Keratinocyte (primary cell): ENCODE results near the gene SORL1-AS1.

ENCODE experiments used
- DNase-seq: peaks from one replicate; pipeline ENCODE4 v3.0.0-alpha.2; 2011; ENCODE audit warnings: low read depth, missing footprints, low spot score
- FAIRE-seq: peaks from 2 replicates; lab custom pipeline; 2011; peaks lifted over from hg19 to GRCh38; lab: Jason Lieb, UNC
- H2AFZ ChIP-seq: 2 replicates; pipeline ENCODE4 v1.6.0; 2012; ENCODE audit warnings: low read length, control low read depth, inconsistent platforms; ENCODE audit not compliant: control insufficient read depth
- H3K27ac ChIP-seq: 2 replicates; pipeline ENCODE4 v1.5.1; 2011; ENCODE audit warnings: low read length; ENCODE audit not compliant: control insufficient read depth, insufficient read depth
- H3K27me3 ChIP-seq: 3 replicates; pipeline ENCODE4 v1.6.0; 2011; ENCODE audit warnings: low read length; ENCODE audit not compliant: control insufficient read depth, insufficient read depth; ENCODE audit errors: extremely low read depth
- H3K36me3 ChIP-seq, 2 experiments: 2 replicates in 1 of 2; 3 replicates in 1 of 2; pipeline ENCODE4 v1.5.1; 2011; ENCODE audit warnings: low read length in 2 of 2, mild to moderate bottlenecking in 1 of 2; ENCODE audit not compliant: control insufficient read depth in 2 of 2, insufficient read depth in 2 of 2; ENCODE audit errors: extremely low read depth in 1 of 2
- H3K4me1 ChIP-seq: 3 replicates; pipeline ENCODE4 v1.5.1; 2011; ENCODE audit warnings: low read length; ENCODE audit not compliant: control insufficient read depth, insufficient read depth; ENCODE audit errors: extremely low read depth
- H3K4me2 ChIP-seq: 3 replicates; pipeline ENCODE4 v1.6.0; 2011; ENCODE audit warnings: low read depth, low read length; ENCODE audit not compliant: control insufficient read depth, insufficient read depth; ENCODE audit errors: extremely low read depth
- H3K4me3 ChIP-seq, 3 experiments: fragments of 200-600 bp in 1 of 3; sonication (generic) in 1 of 3; 2 replicates in 2 of 3; 3 replicates in 1 of 3; pipeline ENCODE4 v1.5.1; 2011 to 2016; ENCODE audit warnings: low read length in 3 of 3, mild to moderate bottlenecking in 3 of 3, control low read depth in 2 of 3, inconsistent platforms in 1 of 3, low read depth in 1 of 3, mixed read lengths in 1 of 3, mixed run types in 1 of 3, moderate library complexity in 1 of 3; ENCODE audit not compliant: control insufficient read depth in 2 of 3, insufficient read depth in 2 of 3; ENCODE audit errors: extremely low read depth in 1 of 3
- H3K79me2 ChIP-seq: 2 replicates; pipeline ENCODE4 v1.6.0; 2012; ENCODE audit warnings: low read length; ENCODE audit not compliant: control insufficient read depth, insufficient read depth
- H3K9ac ChIP-seq: 3 replicates; pipeline ENCODE4 v1.6.0; 2011; ENCODE audit warnings: low read length; ENCODE audit not compliant: control insufficient read depth, insufficient read depth; ENCODE audit errors: extremely low read depth
- H3K9me1 ChIP-seq: 3 replicates; pipeline ENCODE4 v1.6.0; 2011; ENCODE audit warnings: low read length; ENCODE audit not compliant: control insufficient read depth, insufficient read depth; ENCODE audit errors: extremely low read depth
- H3K9me3 ChIP-seq: 2 replicates; pipeline ENCODE4 v1.5.1; 2012; ENCODE audit warnings: low read depth, low read length; ENCODE audit not compliant: control insufficient read depth
- H4K20me1 ChIP-seq: 3 replicates; pipeline ENCODE4 v1.6.0; 2011; ENCODE audit warnings: low read length; ENCODE audit not compliant: control insufficient read depth, insufficient read depth; ENCODE audit errors: extremely low read depth
- EZH2 ChIP-seq: IDR thresholded peaks from one replicate; pipeline ENCODE4 v1.6.1; 2012; ENCODE audit warnings: inconsistent platforms, mild to moderate bottlenecking, low read length, moderate library complexity
- dilution Hi-C: fragments of 300-500 bp; cut with MboI; formaldehyde crosslinking; loops from one replicate; pipeline ENCODE4 v1.7.0; 2020; ENCODE audit warnings: low sequenced_read_pairs; ENCODE audit not compliant: extremely low pct_ligation_motif_present
- TF ChIP-seq, protein P1 (sequence below), 3 experiments: IDR thresholded peaks in 1 of 3; conservative IDR thresholded peaks in 1 of 3; optimal IDR thresholded peaks in 1 of 3; 2 replicates in 2 of 3; 3 replicates in 1 of 3; pipeline versions ENCODE3 to v1.5.1; 2011; ENCODE audit warnings: low read length in 3 of 3, mild to moderate bottlenecking in 3 of 3, moderate library complexity in 2 of 3, control low read depth in 1 of 3, inconsistent platforms in 1 of 3; ENCODE audit not compliant: insufficient read depth in 2 of 3; ENCODE audit errors: extremely low read depth in 1 of 3

Gene SORL1-AS1

DNA sequence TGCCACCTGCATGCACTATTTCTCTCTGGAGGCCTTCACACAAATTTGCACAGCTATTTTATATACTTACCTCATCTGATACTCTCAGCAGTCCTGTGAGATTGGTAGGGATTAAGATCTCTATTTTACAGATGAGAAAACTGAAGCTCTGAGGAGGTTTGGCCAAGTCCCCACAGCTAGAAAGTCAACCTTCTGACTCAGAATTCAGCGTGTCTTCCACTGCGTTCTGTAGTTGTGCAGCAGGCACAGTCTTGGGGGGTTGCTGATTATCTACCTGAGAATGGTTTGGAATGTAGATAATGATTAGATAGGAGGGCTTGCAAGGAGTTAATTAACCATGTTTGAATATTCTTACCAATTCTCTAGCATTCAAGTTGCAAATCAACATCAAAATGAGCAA is 3.1 kb downstream of the SORL1-AS1 start:
- dilution Hi-C loops = loop anchor here (10.0 kb wide), 1 partner anchor 125 kb away; no protein-coding TSS in a partner anchor
- Histone ChIP-seq H3K9me1 (no peaks in the 10 kb centered on the region), H3K4me2 (no peak overlapping the region), H3K4me3 (no peak overlapping the region), H3K79me2 (no peaks in the 10 kb centered on the region), H3K27ac (no peak overlapping the region), H3K4me1 (peaks cover 19% of the 10 kb centered on the region), H3K9ac (no peak overlapping the region), H2AFZ (no peak overlapping the region), H3K36me3 (no peaks in the 10 kb centered on the region), H3K27me3 (no peaks in the 10 kb centered on the region), H3K9me3 (no peaks in the 10 kb centered on the region), H4K20me1 (no peaks in the 10 kb centered on the region)
- DNase-seq (no peak), FAIRE-seq (no peak)
- no peak for TF ChIP-seq EZH2
- TF ChIP-seq, protein P1, sequence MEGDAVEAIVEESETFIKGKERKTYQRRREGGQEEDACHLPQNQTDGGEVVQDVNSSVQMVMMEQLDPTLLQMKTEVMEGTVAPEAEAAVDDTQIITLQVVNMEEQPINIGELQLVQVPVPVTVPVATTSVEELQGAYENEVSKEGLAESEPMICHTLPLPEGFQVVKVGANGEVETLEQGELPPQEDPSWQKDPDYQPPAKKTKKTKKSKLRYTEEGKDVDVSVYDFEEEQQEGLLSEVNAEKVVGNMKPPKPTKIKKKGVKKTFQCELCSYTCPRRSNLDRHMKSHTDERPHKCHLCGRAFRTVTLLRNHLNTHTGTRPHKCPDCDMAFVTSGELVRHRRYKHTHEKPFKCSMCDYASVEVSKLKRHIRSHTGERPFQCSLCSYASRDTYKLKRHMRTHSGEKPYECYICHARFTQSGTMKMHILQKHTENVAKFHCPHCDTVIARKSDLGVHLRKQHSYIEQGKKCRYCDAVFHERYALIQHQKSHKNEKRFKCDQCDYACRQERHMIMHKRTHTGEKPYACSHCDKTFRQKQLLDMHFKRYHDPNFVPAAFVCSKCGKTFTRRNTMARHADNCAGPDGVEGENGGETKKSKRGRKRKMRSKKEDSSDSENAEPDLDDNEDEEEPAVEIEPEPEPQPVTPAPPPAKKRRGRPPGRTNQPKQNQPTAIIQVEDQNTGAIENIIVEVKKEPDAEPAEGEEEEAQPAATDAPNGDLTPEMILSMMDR (optimal IDR thresholded peaks at IDR 0.05 in 1 of 3, IDR thresholded peaks at IDR 0.05 in 1 of 3, conservative IDR thresholded peaks at IDR 0.05 in 1 of 3; ENCODE audit: extremely low read depth in 1 of 3, insufficient read depth in 2 of 3, low read length in 3 of 3) = no peak

DNA sequence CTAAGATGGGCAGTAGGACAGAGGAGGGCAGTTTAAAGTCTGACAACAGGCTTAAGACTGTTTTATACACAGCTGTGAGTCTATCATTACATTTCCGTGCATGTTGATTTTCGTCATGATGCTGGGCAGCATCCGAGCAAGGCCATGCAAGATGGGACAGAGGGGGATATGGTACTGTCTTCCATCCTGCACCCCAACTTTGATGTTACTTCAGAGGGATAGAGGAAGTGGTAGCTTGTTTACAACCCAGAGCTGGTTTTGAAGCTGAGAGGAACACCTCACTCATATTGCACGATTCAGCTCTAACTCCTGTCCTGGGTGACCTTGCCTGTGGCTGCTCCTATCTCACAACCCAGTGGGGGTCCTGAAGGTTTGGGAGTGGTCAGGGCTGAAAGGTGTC is 3.6 kb downstream of the SORL1-AS1 start:
- Histone ChIP-seq H3K79me2 (no peaks in the 10 kb centered on the region), H3K9ac (no peak overlapping the region), H3K4me3 (no peak overlapping the region), H3K9me3 (no peaks in the 10 kb centered on the region), H3K4me2 (no peak overlapping the region), H3K36me3 (no peaks in the 10 kb centered on the region), H3K4me1 (peaks cover 19% of the 10 kb centered on the region), H2AFZ (no peak overlapping the region), H4K20me1 (no peaks in the 10 kb centered on the region), H3K27ac (no peak overlapping the region), H3K27me3 (no peaks in the 10 kb centered on the region), H3K9me1 (no peaks in the 10 kb centered on the region)
- DNase-seq (no peak), FAIRE-seq (no peak)
- no peak for TF ChIP-seq EZH2
- TF ChIP-seq, protein P1 (optimal IDR thresholded peaks at IDR 0.05 in 1 of 3, IDR thresholded peaks at IDR 0.05 in 1 of 3, conservative IDR thresholded peaks at IDR 0.05 in 1 of 3; ENCODE audit: extremely low read depth in 1 of 3, insufficient read depth in 2 of 3, low read length in 3 of 3) = no peak
- dilution Hi-C loops = loop anchor here (10.0 kb wide), 1 partner anchor 124 kb away; no protein-coding TSS in a partner anchor
